ENCODE data around the gene KRABD2.
A peak's percentile ranks its signal among the peaks of the same experiment; 100 is the strongest.
"Not testable (repeated sequence)": the region's sequence is repeated elsewhere in the genome, so short reads cannot be mapped to it uniquely, and the experiment has no call there.

The KRABD2 gene

GRCh38 chr17:8393470-8394231 is 17.1 kb upstream of the KRABD2 start:
- no peak for DNase-seq (ENCODE audit: low read depth, low spot score)
- H3K4me3 ChIP-seq (ENCODE audit: low read length), result no peak overlapping the region

- no peak overlapping the region for H3K4me3 ChIP-seq (ENCODE audit: low read length)
- no peak for DNase-seq (ENCODE audit: low read depth, low spot score)
These were observed 16.4 kb upstream of the KRABD2 start for GRCh38 chr17:8392674-8393469.

GRCh38 chr17:8392274-8392673 is 15.8 kb upstream of the KRABD2 start:
- no peak overlapping the region for H3K4me3 ChIP-seq (ENCODE audit: low read length)
- no peak for DNase-seq (ENCODE audit: low read depth, low spot score)

GRCh38 chr17:8391711-8392110 is 15.2 kb upstream of the KRABD2 start:
- DNase-seq (ENCODE audit: low read depth, low spot score), result no peak

GRCh38 chr17:8387914-8388651 is 11.6 kb upstream of the KRABD2 start:
- H3K4me3 ChIP-seq (ENCODE audit: low read length), result no peak overlapping the region
- no peak for DNase-seq (ENCODE audit: low read depth, low spot score)

More at GRCh38 chr17:8391711-8392110, 15.2 kb upstream of the KRABD2 start:
- no peak overlapping the region for H3K4me3 ChIP-seq (ENCODE audit: low read length)

- peak overlapping the region; percentile 39 for H3K4me3 ChIP-seq (ENCODE audit: low read length)
- DNase-seq (ENCODE audit: low read depth, low spot score), result peak; percentile 90
These were observed 10.3 kb upstream of the KRABD2 start for GRCh38 chr17:8386841-8387240.

GRCh38 chr17:8384801-8385378 is 8.4 kb upstream of the KRABD2 start:
- H3K4me3 ChIP-seq (ENCODE audit: low read length), result peak overlapping the region; percentile 98

GRCh38 chr17:8383143-8383822 is 6.8 kb upstream of the KRABD2 start, which contains the start of gene RPL26:
TSS of gene RPL26 (minus strand) at chr17:8383193. CDS start at chr17:8382310, 883 bp downstream.
- peak within 1 kb of the TSS; percentile 98 for H3K4me3 ChIP-seq (ENCODE audit: low read length)

More at GRCh38 chr17:8384801-8385378, 8.4 kb upstream of the KRABD2 start:
- no peak for DNase-seq (ENCODE audit: low read depth, low spot score)

GRCh38 chr17:8382880-8383142 is 6.3 kb upstream of the KRABD2 start:
- DNase-seq (ENCODE audit: low read depth, low spot score), result no peak

More at GRCh38 chr17:8383143-8383822, 6.8 kb upstream of the KRABD2 start, which contains the start of gene RPL26:
- DNase-seq (ENCODE audit: low read depth, low spot score), result peak; percentile 98

GRCh38 chr17:8382052-8382879 is 5.8 kb upstream of the KRABD2 start:
- H3K4me3 ChIP-seq (ENCODE audit: low read length), result peak overlapping the region; percentile 98
- no peak for DNase-seq (ENCODE audit: low read depth, low spot score)

More at GRCh38 chr17:8382880-8383142, 6.3 kb upstream of the KRABD2 start:
- H3K4me3 ChIP-seq (ENCODE audit: low read length), result peak overlapping the region; percentile 98

GRCh38 chr17:8380049-8380448 is 3.5 kb upstream of the KRABD2 start:
- no peak for DNase-seq (ENCODE audit: low read depth, low spot score)
- no peak overlapping the region for H3K4me3 ChIP-seq (ENCODE audit: low read length)

- not testable (repeated sequence) for DNase-seq (ENCODE audit: low read depth, low spot score); H3K4me3 ChIP-seq (ENCODE audit: low read length)
These were observed 1.6 kb upstream of the KRABD2 start for GRCh38 chr17:8378117-8378516.

GRCh38 chr17:8377422-8377821 is 918 bp upstream of the KRABD2 start:
- no peak overlapping the region for H3K4me3 ChIP-seq (ENCODE audit: low read length)
- DNase-seq (ENCODE audit: low read depth, low spot score), result no peak

GRCh38 chr17:8375738-8376259 is 705 bp downstream of the KRABD2 start:
- no peak for DNase-seq (ENCODE audit: low read depth, low spot score)
- peak overlapping the region; percentile 90 for H3K4me3 ChIP-seq (ENCODE audit: low read length)

GRCh38 chr17:8373856-8374255 is 2.6 kb downstream of the KRABD2 start:
- not testable (repeated sequence) for H3K4me3 ChIP-seq (ENCODE audit: low read length)

GRCh38 chr17:8372422-8372821 is 4.1 kb downstream of the KRABD2 start:
- no peak overlapping the region for H3K4me3 ChIP-seq (ENCODE audit: low read length)
- no peak for DNase-seq (ENCODE audit: low read depth, low spot score)

More at GRCh38 chr17:8373856-8374255, 2.6 kb downstream of the KRABD2 start:
- DNase-seq (ENCODE audit: low read depth, low spot score), result not testable (repeated sequence)

GRCh38 chr17:8371786-8372185 is 4.7 kb downstream of the KRABD2 start:
- no peak for DNase-seq (ENCODE audit: low read depth, low spot score)
- no peak overlapping the region for H3K4me3 ChIP-seq (ENCODE audit: low read length)

- H3K4me3 ChIP-seq (ENCODE audit: low read length), result no peak overlapping the region
- DNase-seq (ENCODE audit: low read depth, low spot score), result no peak
These were observed 6.6 kb downstream of the KRABD2 start for GRCh38 chr17:8369944-8370343.

All from Jurkat, Clone E6-1 (cell line).